Lung (tissue), 12 donors: ENCODE measurements around the gene STEAP3. TPM values are rescaled to one million over a fixed set of nuclear protein-coding genes. Genes with fewer than 3 reads are reported as not detected.
A peak's percentile ranks its signal among the peaks of the same experiment; 100 is the strongest.

ENCODE experiments used
- ATAC-seq: fragments of 200-7000 bp; cut with Tn5 transposase; one replicate; pipeline ENCODE4 v1.9.1; 2020; ENCODE audit warnings: moderate number of reproducible peaks; ENCODE audit not compliant: insufficient read depth, low FRiP score
- DNase-seq, 3 donors: peaks; one replicate each; pipeline ENCODE4 v3.0.0-alpha.2; 2013 to 2017
- H3K27ac ChIP-seq, 2 donors: one replicate each; pipeline ENCODE4 v1.5.1; 2013; ENCODE audit warnings: mild to moderate bottlenecking in 2 of 2, moderate library complexity in 2 of 2, control low read depth in 1 of 2, inconsistent platforms in 1 of 2, low read depth in 1 of 2, low read length in 1 of 2
- H3K27me3 ChIP-seq, 3 donors: one replicate each; pipeline ENCODE4 v1.5.1; 2013; ENCODE audit warnings: low read length in 2 of 3; ENCODE audit not compliant: control insufficient read depth in 3 of 3, insufficient read depth in 3 of 3
- H3K36me3 ChIP-seq, 4 donors: one replicate each; pipeline ENCODE4 v1.5.1; 2013; ENCODE audit warnings: low read length in 4 of 4, mild to moderate bottlenecking in 1 of 4, moderate library complexity in 1 of 4; ENCODE audit not compliant: control insufficient read depth in 4 of 4, insufficient read depth in 4 of 4
- H3K4me1 ChIP-seq, 5 donors: one replicate each; pipeline ENCODE4 v1.5.1; 2013; ENCODE audit warnings: low read length in 5 of 5, mild to moderate bottlenecking in 2 of 5, moderate library complexity in 1 of 5; ENCODE audit not compliant: control insufficient read depth in 5 of 5, insufficient read depth in 5 of 5
- H3K4me3 ChIP-seq: one replicate; pipeline ENCODE4 v1.5.1; 2013; ENCODE audit warnings: mild to moderate bottlenecking, control low read depth, moderate library complexity
- H3K9ac ChIP-seq, 2 donors: one replicate each; pipeline ENCODE4 v1.5.1; 2013; ENCODE audit warnings: low read length in 2 of 2, control low read depth in 1 of 2; ENCODE audit not compliant: insufficient read depth in 1 of 2
- H3K9me3 ChIP-seq, 4 donors: one replicate each; pipeline ENCODE4 v1.5.1; 2013; ENCODE audit warnings: low read length in 3 of 4, mild to moderate bottlenecking in 1 of 4, moderate library complexity in 1 of 4; ENCODE audit not compliant: control insufficient read depth in 4 of 4, insufficient read depth in 3 of 4
- CTCF ChIP-seq: IDR thresholded peaks from 2 replicates; pipeline ENCODE4 v1.5.1; 2012; ENCODE audit warnings: mild to moderate bottlenecking; ENCODE audit errors: control extremely low read depth, extremely low read depth
- WGBS, 2 donors: extraction: QIAGEN DNeasy Blood & Tissue Kit; methylation state at CpG; one replicate each; pipeline ENCODE4 v1.1.7; 2013; 5-methylcytosine and 5-hydroxymethylcytosine counted together
- polyA plus RNA-seq, 2 donors: library from polyadenylated mRNA; stranded (reverse); fragments of 200-250 nt; gene quantifications; one replicate each; pipeline ENCODE4 v1.2.1, GENCODE V29; 2013
- total RNA-seq, 2 donors: library from RNA; depleted of rRNA in 1 of 2; stranded (reverse); fragments of >200 nt in 1 of 2; gene quantifications; one replicate each; pipeline ENCODE4 v1.2.1, GENCODE V29; 2014 to 2021
- donor health status: control.
- donor health status: control.
- donor health status: Bipolar disorder and iron deficiency.
- donor health status: healthy.
- donor health status: DM: yes; HTN: yes; CAD: no.

Gene STEAP3
- total and polyA plus RNA-seq, 4 donors, result 4.3 to 47.8 (median 20.1) TPM

DNA sequence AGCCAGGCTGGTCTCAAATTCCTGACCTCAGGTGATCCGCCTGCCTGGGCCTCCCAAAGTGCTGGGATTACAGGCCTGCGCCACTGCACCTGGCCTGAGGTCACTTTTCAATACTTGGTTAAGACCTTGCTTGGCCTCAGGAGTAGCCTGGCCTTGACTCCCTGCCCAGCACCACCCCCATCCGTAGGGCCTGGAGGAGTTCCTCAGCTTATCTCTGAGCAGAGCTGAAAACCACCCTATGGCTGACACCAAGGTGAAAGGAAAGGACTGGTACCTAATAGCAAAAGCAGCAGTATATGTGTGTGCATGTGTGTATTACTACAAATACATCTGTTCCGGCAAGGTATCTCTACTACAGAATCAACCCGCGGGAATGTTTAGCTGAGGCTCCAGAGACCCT is 56.0 kb downstream of the STEAP3 start:
- Histone ChIP-seq H3K27ac (no peak overlapping the region), H3K9ac (no peak overlapping the region), H3K36me3 (no peaks in the 10 kb centered on the region), H3K4me3 (no peak overlapping the region), H3K4me1 (peaks cover 0 to 4% (median 0%) of the 10 kb centered on the region in 5 donors), H3K27me3 (no peaks in the 10 kb centered on the region), H3K9me3 (no peaks in the 10 kb centered on the region)
- no peak for DNase-seq
- no peak for ATAC-seq
- no peak for TF ChIP-seq CTCF
- WGBS, 2 donors, result 95 to 96% methylated on average over 6 of the region's 6 CpGs

GRCh38 chr2:119280680-119281079 is 57.0 kb downstream of the STEAP3 start:
- Histone ChIP-seq H3K4me3 (no peak overlapping the region), H3K36me3 (no peaks in the 10 kb centered on the region), H3K27me3 (no peaks in the 10 kb centered on the region), H3K9ac (no peak overlapping the region), H3K4me1 (peaks cover 0 to 4% (median 0%) of the 10 kb centered on the region in 5 donors), H3K27ac (no peak overlapping the region), H3K9me3 (no peaks in the 10 kb centered on the region)
- no peak for TF ChIP-seq CTCF
- ATAC-seq (no peak), DNase-seq (no peak)
- 35 to 54% methylated on average over 4 of the region's 4 CpGs for WGBS, 2 donors

GRCh38 chr2:119282146-119282995 is 58.7 kb downstream of the STEAP3 start:
- no peak overlapping the region for H3K9ac ChIP-seq
- no peaks in the 10 kb centered on the region for H3K27me3 ChIP-seq
- DNase-seq (no peak), ATAC-seq (peak; percentile 31)
- no peak overlapping the region for H3K27ac ChIP-seq
- H3K4me1 ChIP-seq, result peaks cover 0 to 4% (median 0%) of the 10 kb centered on the region in 5 donors
- H3K9me3 ChIP-seq, result no peaks in the 10 kb centered on the region
- no peaks in the 10 kb centered on the region for H3K36me3 ChIP-seq
- no peak overlapping the region for H3K4me3 ChIP-seq
- WGBS, 2 donors, result 51 to 75% methylated on average over 21 of the region's 21 CpGs
- TF ChIP-seq CTCF, result no peak
